NCI-H146 (cell line): ENCODE measurements around the gene PKIG.

ENCODE experiments used
- DNase-seq: peaks from one replicate; lab custom pipeline; 2025; lab: John Stamatoyannopoulos, UW

Gene PKIG

DNA sequence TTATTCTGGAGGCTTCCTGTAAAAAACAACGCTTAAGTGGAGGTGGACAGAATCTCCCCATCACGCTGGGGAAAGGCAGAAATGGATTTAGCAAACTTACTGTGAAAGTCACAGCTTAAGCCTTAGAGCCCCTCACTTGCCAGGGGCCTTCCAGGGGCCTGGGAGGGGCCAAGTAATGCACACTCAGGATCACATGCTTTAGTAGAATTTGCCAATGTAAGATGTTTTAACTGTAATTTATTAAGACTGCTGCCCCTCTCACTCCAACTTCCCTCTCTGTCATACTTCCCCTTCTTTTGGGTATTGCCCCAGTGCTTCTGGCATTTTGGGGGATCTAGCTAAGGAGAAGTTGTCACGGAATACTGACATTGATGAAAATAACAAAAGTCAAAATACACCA is 81.8 kb downstream of the PKIG start:
- DNase-seq, result no peak

DNA sequence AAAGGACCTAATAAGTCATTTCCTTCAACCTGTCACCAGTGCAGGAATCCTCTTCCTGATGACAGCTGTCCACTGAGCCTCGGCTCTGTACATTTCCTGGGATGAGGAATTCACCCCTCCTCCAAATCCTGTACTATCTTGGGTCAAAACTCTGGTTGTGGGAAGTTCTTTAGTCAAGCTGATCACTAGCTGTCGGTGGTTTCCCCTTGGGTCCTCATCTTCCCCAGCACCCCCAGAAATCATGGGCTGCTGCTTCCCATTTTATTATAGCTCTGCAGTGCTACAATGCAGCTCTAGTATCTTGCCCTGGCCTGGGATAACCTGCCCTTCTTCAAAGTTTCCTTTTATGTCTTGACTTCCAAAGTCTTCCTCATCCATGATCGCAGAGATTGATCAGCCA is 83.7 kb downstream of the PKIG start:
- DNase-seq, result no peak
